Globus pallidus (tissue), 1 donor: ENCODE results near the gene CFAP45.

Experiments
- DNase-seq: peaks from one replicate; pipeline ENCODE4 v3.0.0-alpha.2; 2015; ENCODE audit warnings: low spot score

The CFAP45 gene

DNA sequence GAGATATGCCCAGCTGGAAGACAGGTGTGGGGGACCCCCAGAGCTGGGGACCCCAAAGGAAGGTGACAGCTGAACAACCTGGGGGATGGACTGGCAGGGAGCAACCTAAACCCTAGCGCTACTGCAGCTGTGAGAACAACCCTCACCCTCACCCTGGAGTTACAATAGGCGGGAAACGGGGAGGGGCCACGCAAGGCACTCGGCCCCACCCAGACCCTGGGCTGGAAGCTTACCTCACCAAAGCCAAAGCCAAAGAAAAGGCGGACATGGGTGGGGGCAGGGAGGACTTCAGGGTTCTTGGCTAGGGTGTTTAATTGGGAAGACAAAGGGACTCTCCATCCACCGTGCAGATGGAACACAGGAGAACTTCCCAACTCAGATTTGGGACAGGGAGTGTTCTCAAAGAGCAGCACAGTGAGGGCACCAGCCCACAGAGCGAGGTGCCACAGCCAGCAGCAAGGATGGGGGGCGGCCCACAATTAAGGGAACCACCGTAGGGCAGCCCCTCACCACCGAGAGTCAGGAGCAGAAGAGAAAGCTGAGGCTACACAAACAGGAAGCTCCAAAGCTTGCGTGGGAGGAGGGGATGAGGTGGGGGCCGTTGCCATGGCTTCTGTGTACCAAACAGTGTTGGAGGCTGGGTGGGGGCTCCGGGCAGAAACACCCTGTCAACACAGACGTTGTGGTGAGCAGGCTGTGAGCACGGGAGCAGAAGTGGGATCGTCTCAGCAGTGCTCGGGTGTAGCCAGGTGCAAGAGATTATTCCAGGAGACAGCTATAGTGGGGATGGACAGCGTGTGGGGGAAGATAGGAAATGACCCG is 23.4 kb upstream of the CFAP45 start:
- DNase-seq: no peak

DNA sequence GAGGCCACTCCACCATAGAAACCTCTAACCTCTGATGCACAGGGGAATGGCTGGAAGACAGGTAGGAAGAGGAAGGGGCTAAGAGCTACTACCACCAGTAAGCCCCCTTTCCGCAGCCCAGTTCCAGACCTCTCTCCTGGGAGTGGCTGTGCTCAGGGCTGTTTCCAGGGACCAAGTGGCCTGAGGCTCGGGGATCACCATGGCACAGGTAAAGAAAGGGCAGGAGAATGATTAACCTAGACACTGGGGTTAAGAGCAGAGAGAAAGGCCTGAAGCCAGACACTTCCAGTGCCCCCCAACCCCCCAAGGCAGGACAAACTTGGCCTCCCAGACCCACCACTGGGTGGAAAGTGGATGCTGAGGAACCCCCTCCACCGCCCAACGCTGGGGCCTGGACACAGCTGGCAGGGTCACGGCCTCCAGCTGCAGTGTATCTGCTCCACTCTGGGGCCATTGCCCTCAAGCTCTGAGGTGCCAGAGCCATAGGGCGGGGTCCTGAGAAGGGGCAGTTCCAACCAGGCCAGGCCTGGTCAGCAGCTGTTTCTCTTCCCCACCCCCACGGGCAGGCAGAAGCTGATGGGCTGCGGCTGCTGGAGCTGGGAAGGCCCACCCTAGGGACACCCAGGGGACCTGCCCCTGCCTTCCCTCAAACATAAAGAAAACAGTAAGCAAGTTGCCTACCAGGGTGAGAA is 22.7 kb upstream of the CFAP45 start:
- DNase-seq: no peak

DNA sequence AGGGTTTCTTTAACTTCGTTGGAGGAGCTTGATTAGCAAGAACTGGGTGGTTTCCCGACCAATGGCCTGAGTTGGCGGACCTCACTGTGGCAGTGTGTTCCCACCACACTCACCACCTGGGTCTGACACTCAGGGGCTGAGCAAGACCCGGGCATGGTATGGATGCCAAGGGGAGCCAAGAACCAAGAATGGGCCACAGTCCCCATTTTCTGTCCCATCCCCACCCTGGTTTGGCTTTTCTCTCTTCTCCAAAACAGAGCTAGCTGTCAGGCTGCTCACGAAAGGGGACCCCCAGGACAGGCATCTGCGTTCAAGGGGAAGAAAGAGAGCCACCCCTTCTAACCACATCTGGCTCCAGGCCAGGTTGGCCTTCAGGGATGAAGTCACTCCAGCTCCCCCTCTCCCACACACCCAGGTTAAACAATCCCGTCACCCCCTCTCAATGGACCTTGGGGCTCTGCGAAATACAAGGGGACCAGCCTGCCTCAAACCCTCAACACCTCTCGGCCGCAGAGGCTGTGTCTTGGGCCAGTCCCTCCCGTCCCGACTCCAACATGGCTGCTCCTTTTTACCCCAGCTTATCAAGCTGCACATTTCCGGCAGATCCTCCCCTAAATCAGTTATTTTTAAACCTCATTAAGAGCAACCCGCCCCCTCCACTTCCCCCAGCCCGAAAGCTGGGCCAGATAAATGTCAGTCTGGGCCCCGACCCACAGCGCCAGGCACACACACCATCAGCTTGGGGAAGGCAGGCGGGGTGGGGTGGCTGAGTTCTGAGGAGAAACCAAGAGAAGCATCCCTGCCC is 21.9 kb upstream of the CFAP45 start:
- no peak for DNase-seq

DNA sequence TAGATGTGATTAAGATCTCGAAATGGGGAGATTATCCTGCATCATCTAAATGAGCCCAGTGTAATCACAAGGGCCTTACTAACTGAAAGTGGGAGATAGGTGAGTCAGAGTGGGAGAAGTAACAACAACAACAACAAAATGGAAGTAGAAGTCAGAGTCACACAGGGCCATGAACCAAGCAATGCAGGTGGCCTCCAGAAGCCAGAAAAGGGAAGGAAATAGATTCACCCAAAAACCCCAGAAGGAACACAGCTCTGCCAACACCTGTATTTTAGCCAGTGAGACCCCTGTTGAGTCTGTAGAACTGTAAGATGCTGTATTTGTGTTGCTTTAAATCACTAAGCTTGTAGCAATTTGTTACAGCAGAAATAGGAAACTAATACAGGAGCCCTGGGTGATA is 21.3 kb upstream of the CFAP45 start:
- no peak for DNase-seq

DNA sequence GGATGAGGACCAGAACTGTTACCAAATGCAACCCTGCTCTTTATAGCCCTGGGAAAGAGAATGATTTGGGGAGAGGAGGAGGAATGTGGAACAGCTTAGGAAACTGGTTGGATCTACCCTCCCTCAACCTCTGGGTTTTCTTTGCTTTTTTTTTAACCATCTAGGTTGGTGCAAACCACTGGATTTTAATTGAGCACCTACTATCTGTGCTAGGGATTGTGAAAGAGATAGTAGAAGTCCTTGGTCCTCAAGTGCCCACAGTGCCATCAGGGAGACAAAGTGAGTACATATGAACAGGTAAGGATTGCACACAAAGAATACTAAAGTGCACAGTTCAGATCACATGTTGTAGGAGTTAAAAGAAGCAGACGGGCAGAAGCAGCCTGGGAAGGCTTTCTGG is 20.7 kb upstream of the CFAP45 start:
- no peak for DNase-seq

DNA sequence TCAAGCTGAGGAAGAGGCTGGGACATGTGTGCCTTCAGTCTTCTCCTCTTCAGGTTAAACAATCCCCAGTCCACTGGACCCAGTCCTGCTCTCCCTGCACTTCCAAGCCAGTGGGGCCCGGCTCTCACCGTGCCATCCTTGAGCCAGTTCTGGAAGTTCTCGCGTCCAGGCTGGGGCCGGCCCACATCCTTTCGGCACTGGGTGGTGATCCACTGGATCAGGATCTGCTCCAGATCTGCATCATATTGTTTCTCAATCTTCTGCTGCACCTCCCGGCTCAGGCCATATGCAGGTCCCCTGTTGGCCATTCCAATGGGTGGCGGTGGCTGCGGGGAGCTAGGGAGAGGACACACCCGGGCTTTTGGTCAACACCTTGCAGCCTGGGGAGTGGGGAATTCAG is 20.2 kb upstream of the CFAP45 start:
- no peak for DNase-seq

DNA sequence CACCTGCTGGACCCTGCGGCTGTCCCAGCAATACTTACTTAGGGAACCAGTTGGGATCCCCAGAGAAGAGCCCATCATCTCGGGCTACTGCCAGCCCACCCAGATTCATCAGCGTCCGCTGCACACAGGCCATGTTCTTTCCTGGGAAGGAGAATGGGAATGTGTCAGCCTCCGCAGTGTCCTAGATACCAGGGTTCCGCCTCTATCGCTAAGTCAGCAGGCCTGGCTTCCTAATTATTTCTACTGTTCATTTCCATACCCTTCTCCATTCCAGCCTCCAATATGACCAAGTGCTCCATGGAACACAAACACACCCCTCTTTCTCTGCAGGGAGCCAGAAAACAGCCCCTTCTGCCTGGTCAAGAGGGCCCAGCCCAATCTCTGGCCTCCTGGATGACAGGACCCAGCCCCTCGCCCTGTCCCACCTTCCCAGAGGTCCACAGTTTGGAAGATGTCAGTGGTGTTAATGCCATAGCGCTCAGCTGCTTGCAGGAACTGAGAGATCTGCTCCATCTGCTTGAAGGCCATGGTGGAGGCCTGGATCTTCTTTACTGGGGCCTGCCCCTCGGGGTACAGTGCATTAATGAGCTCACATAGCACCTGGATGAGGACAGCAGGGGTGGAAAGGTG is 19.4 kb upstream of the CFAP45 start:
- no peak for DNase-seq

DNA sequence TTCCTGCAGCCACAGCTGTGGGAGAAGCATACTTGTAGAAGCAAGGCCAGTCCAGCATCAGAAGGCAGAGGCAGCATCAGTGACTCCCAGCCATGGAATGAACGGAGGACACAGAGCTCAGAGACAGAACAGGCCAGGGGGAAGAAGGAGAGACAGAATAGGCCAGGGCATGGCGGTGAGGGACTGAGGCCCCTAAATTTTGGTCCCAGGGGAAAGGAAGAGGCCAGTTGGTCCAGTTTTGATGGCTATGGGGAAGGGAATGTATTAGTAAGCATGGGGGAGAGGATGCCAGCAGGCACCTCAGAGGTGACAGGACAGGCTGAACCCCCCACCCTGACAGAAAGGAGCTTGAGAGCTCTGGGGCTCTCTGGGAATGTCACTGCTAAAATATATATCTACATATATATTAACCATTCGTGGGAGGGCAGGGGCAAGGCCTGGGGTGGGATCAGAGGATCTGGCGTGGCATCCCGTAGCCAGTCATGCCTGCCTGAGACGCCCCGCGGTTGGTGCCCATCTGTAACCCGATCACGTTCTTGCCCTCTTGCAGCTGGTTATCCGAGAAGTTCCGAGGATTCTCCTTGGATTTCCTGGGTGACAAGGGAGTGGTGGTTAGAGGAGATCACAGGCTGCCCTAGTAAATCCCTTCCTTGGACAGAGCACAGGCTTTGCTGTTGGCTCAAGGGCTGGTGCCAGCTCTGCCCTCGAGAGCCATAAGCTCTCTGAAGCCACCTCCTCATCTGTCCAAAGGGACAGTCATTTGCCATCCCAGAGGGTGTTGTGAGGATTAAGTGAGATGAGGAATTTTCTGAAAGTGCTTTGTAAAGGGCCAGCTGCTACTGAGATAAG is 18.6 kb upstream of the CFAP45 start:
- no peak for DNase-seq

DNA sequence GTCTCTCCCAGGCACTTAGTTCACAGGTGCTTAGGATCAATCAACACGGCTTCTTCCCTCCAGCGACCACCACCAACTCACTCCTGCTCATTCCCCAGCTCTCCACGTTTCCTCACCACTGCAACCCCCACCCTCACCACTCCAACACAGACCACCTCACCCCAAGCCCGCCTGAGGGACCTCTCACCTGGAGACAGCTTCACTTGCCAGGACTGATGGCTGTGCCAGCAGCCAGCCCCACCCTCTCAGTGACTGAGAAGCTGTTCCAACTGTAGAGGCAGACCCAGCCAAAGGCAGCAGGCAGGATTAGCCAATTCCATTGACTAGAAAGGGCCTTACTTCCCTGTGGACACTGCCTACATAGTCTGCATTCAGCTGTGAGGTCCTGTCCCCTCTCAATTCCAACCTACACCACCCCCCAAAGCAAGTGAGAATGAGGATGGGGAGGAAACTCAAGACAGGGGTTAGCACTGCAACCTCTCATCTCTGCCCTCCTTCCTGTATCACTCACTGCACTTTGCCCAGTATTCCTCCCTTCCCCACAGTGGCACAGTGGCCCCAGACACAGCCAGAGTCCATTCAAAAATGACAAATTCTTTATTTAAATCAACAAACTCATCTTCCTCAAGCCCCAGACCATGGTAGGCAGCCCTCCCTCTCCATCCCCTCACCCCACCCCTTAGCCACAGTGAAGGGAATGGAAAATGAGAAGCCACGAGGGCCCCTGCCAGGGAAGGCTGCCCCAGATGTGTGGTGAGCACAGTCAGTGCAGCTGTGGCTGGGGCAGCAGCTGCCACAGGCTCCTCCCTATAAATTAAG is 17.8 kb upstream of the CFAP45 start:
- no peak for DNase-seq

DNA sequence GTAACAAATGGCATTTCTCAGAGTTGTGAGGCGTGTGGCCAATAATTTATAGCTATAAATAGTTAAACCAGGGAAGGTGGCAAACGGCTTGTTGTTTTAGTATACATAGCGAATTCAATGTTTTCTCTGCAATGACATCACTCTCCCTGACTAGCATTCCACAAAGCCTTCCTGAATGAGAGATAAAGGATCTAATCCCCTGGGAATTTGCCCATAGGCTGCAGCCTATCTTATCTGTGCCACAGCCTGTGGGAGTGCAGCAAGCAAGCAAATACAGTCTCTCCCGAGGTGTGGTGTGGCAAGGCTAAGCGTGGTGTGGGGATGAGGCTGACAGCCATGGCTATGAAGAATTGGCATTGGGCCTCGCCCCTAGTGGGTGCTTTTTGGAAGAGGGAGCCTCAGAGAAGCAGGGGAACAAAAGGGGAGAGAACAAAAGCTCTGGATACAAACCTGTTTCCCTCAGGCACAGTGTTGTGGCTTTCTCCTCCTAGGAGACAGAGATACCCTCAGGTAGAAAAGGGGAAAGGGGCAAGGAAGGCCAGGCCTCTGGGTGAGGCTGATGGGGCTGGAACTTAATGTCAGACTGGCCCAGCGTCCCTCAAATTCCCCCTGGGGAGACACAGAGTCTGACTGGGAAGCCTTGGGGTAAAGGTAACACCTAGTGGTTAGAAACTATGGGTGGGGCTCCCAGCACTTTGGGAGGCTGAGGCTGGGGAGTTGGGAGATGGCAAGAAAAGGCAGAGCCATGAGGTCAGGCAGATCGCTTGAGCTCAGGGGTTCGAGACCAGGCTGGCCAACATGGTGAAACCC is 16.5 kb upstream of the CFAP45 start:
- DNase-seq: no peak

DNA sequence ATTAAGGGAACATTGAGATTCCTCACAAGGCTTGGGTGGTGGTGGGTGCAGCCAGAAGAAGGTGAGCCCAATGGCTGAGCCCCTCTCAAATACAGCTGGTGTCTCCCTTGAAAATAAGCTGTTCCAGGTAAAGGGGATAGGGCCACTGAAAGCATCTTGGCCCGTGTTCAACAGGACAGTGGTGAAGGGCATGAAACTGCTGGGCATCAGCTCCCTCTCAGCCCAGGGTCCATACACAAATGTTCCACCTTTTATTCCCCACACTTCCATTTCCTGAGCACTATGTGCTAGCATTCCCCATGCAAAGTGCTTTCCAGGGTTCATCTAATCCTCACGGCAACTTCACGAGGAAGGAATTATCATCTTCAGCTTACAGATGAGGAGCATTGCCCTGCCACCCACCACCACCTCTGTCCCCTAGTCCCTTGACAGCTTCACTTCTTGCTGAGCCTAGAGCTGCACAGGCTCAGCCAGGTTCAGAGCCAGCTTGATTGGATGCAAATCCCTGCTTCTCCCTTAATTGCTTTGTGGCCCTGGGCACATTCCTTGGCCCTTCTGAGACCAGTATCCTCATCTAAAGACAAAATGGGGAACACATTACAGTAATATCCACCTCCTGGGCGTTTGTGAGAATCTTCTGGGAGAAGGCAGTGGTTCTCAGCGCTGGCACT is 15.7 kb upstream of the CFAP45 start:
- no peak for DNase-seq

DNA sequence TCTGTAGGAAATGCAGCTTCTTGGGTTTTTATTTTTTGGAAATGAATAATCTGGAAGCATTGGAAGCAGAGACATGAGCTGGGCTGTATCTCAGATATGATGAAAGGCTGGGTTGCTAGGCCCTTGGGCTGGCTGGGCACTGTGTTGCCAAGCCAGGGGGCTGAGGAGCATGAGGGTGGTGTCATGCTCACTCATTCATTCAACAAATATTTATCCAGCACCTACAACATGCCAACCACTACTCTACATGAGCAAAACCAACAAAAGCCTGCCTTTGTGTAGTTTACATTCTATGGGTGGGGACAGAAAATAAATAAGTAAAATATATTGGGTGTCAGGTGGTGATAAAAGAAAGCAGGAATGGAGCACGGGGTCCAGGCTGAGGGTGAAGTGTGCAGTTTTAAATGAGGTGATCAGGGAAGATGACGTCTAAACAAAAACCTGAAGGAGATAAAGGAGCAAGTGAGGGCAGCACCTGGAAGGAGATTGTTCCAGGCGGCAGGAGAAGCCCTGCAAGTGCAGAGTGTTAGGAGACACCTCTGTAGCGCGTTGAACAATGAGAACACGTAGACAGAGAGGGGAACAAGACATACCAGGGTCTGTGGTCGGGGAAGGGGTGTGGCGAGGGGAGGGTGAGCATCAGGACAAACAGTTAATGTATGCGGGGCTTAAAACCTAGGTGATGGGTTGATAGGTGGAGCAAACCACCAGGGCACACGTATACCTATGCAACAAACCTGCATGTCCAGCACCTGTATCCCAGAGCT is 14.5 kb upstream of the CFAP45 start:
- DNase-seq: no peak

DNA sequence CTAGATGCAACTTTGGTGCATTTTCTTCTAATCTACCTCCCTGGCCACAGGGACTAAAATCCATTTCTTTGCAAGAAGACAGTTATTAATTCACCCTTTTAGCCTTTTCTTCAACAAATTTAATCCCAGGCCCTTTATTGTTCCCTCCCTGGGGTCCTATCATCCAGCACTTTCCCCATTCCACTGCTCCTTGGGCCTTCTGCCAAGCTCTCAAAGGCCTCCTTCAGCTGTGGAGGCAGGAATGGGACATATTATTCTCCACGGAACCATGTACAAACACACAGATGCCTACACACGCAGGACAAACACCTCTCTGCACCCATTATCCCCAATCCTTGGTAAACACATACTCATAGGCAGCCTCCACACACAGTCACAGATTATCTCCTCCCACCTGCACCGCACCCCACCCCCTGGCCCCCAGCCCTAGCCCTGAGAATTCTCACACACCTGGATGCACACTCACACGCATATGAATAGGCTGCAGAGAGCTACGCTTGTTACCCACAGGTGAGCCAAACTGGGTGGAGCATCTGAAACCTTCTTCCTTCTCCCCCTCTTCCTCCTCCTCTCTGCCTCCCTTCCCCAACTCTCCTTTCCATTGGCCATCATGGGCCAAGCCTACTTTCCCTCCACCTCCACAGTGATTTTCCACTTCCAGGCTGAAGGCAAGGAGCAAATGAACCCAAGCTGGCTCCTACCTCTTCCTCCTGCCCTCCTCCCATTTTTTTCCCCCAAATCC is 13.7 kb upstream of the CFAP45 start:
- DNase-seq: no peak

DNA sequence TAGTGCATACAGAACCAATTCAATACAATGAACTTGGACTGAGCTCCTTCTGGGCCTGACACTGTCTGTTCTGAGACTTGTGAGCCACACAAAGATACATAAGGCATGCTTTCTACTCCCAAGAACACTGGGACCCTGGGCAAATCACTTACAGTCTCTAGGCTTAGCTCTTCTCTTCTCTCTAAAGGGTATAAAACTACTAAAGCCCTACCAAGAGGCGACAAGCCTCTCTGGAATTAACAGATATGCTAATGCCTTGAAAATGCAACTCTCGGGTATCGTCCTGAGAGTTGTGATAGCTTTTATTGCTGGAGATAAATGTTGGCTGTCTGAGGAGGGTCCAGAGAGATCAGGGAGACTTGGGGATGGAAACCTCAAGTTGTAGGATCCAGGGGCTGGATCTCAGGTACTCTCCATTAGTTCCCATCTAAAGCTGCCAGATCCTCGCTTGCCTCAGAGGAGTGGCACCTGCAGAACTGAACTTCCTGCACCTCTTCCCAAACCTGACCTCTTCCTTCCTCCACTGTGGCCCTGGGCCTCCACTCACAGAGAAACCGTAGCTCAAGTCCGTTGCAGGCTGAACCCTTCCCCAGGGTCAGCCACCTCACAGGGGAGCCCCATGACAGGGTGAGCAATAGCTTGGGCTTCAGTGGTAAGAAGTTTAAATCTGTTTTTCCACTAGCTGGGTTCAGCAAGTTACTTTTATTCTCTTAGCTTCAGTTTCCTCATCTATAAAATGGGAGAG is 11.5 kb upstream of the CFAP45 start:
- no peak for DNase-seq

DNA sequence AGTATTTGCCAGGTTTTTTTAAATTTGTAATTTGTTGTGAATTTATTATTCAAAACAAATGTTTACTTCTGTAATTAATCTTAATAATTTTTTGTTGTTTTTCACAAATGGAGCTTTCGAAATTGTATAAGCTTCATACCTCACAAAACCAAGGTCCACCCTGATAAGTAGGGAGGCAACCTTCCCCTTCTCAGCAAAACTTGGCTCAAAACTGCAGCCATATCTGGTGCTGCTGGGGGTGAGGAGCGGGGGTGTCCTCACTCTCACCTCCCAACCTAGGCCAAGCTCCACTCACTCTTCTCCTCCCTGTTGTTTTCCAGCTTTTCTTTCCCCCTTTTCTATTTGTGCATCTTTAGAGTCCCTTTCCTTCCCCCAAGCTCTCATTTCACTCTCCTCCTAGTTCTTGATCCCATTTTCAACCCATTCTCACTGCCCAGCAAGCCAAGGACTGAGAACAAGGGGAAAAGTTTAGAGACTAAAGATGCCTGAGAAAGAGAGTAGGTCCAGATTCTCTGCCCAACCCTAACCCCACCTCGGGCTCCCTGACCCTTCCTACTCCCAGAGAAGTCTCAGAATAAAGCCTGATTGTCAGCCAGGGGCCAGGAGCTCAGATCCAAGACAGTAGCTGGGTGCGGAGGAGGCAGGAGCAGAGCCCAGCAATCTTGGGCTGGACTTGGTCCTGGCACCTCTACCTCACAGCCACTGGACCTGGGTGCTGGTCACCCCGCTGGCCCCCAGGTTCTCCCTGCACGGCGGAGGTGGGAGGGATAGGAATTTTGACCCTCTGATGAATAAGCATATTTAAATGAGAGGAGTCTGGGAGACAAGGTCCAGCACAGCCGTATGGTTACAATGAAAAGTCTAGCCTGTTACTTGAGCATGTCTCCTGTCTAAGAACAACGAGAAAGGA is 8.3 kb upstream of the CFAP45 start:
- DNase-seq: no peak

DNA sequence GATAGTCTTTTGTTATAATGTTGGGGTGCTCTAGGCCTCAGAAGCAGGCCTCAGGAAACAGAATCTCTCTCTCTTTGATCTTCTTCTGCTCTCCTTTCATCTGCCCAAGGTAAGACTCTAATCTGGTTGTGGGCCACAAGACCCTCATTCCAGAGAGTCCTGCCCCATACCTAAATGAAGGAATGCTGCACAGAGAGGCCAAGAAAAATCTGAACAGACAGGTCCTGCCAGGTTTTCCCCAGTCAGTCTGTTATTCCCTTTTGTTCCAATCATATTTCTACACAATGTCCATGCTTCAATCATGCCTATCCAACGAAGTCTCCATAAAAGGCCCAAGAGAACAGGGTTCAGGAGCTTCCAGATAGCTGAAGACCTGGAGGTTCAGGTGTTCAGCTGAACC is 7.0 kb upstream of the CFAP45 start:
- DNase-seq: no peak
